ENCODE results near the gene ITGB2.

- TF ChIP-seq CTCF (IDR thresholded peaks at IDR 0.05) (no peak), POLR2A (IDR thresholded peaks at IDR 0.05) (no peak)
Observed at GRCh38 chr21:44889625-44890337, 30.9 kb downstream of the ITGB2 start.
